ENCODE measurements around the gene SH3PXD2A. TPM values are rescaled to one million over a fixed set of nuclear protein-coding genes. Genes with fewer than 3 reads are reported as not detected.

Gene SH3PXD2A
- total RNA-seq, 1 experiment from 2014 or later, result 4.5 TPM

- no peaks in the 10 kb centered on the region for H3K79me2 ChIP-seq (ENCODE audit: insufficient read depth, low read length)
- H3K9ac ChIP-seq (ENCODE audit: extremely low read depth, insufficient read length, low read length), result no peak overlapping the region
- H2BK20ac ChIP-seq (ENCODE audit: low read depth, low read length, poor library complexity, severe bottlenecking), result no peak overlapping the region
- Mint-ChIP-seq H3K4me3 (no peak overlapping the region), H3K36me3 (ENCODE audit: insufficient read depth in 1 of 3, low read depth in 3 of 3) (no peaks in the 10 kb centered on the region; a peak in 1 of 7 replicates), H3K27me3 (ENCODE audit: low read depth) (no peaks in the 10 kb centered on the region), H3K27ac (no peak overlapping the region), H3K4me1 (peaks cover 30 to 39% of the 10 kb centered on the region in 2 experiments), H3K9me3 (no peaks in the 10 kb centered on the region)
- H3K23me2 ChIP-seq (ENCODE audit: insufficient read length, low read depth, low read length, poor library complexity, severe bottlenecking), result no peaks in the 10 kb centered on the region
- DNase-seq, result no peak
- no peak overlapping the region for H4K91ac ChIP-seq (ENCODE audit: insufficient read length, low read depth, low read length)
- no peak overlapping the region for H4K5ac ChIP-seq (ENCODE audit: insufficient read length, low read depth, low read length)
- H2BK5ac ChIP-seq (ENCODE audit: insufficient read length, low read length), result no peak overlapping the region
- no peak overlapping the region for H3K56ac ChIP-seq (ENCODE audit: insufficient read length, low read depth, low read length)
- no peak overlapping the region for H3K4me2 ChIP-seq (ENCODE audit: insufficient read depth, insufficient read length, low read length)
- H3K27ac ChIP-seq (ENCODE audit: insufficient read length, low read depth, low read length), result no peak overlapping the region
- no peak overlapping the region for H2AFZ ChIP-seq (ENCODE audit: low read length)
- no peaks in the 10 kb centered on the region for H3K27me3 ChIP-seq (ENCODE audit: insufficient read depth, low read length)
- no peak overlapping the region for H3K23ac ChIP-seq (ENCODE audit: insufficient read length, low read depth, low read length)
- no peak overlapping the region for H2AK5ac ChIP-seq (ENCODE audit: insufficient read length, low read length)
- no peaks in the 10 kb centered on the region for H3K79me1 ChIP-seq (ENCODE audit: insufficient read depth, low read depth, low read length, poor library complexity, severe bottlenecking)
- H2BK12ac ChIP-seq (ENCODE audit: insufficient read length, low read depth, low read length), result no peak overlapping the region
- H3K4me1 ChIP-seq (ENCODE audit: insufficient read depth, low read length), result no peaks in the 10 kb centered on the region; the same call in 1 of the 2 replicates
- H3T11ph ChIP-seq (ENCODE audit: low read length), result no peak overlapping the region
- WGBS (ENCODE audit: extremely low coverage, insufficient read length, low lambda C conversion rate), result no CpG with 5 or more reads among the region's 7 CpGs
- H3K4ac ChIP-seq (ENCODE audit: low read depth, low read length), result no peak overlapping the region
- H4K20me1 ChIP-seq (ENCODE audit: control insufficient read depth, insufficient read depth, insufficient read length), result no peaks in the 10 kb centered on the region
- no peak for TF ChIP-seq CTCF (conservative IDR thresholded peaks at IDR 0.05)
- H3K18ac ChIP-seq (ENCODE audit: insufficient read length, low read depth, low read length), result no peak overlapping the region
- no peak overlapping the region for H3K14ac ChIP-seq (ENCODE audit: insufficient read depth, low read length)
- no peak overlapping the region for H4K8ac ChIP-seq (replicated peaks; ENCODE audit: insufficient read length, low read depth, low read length)
- no peak overlapping the region for H2BK120ac ChIP-seq (ENCODE audit: low read depth, low read length, poor library complexity, severe bottlenecking)
- no peak overlapping the region for H2BK15ac ChIP-seq (ENCODE audit: low read depth, low read length)
- no peaks in the 10 kb centered on the region for H3K9me3 ChIP-seq (ENCODE audit: control insufficient read depth, low read depth, low read length)
Observed at GRCh38 chr10:103672345-103672744, 183.0 kb downstream of the SH3PXD2A start.

All from H9 (cell line).